ENCODE data around the gene UBE2O.

The UBE2O gene

DNA sequence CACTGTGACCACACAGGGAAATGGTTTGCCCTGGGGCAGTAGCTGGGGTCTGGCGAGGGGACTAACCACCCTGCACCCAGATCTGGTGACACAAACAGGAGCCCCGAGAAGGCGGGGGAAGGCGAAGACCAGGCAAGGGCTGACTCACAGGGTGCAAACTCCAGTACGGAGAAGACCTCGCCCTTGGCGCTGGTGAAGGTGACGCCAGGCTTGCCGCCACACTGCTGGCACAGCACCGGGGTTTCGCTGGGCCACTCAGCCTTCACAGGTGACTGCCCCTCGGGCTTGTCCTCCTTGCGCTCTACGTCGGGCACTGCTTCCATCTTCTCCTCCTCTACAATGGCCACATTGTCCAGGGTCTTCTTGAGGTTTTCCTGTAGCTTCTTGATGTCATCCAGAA lies 57.0 kb downstream of the UBE2O start:
- Histone ChIP-seq H3K9me3 (ENCODE audit: control insufficient read depth, low read length) (no peaks in the 10 kb centered on the region), H3K36me3 (ENCODE audit: control insufficient read depth, insufficient read depth, low read length) (no peaks in the 10 kb centered on the region), H3K27ac (no peak overlapping the region), H3K27me3 (ENCODE audit: control insufficient read depth, insufficient read depth, low read length) (no peaks in the 10 kb centered on the region), H3K4me3 (ENCODE audit: low read depth, low read length) (no peak overlapping the region), H2AFZ (no peak overlapping the region), H3K4me2 (ENCODE audit: low read length) (no peak overlapping the region), H3K79me2 (no peaks in the 10 kb centered on the region), H3K4me1 (peaks cover 24% of the 10 kb centered on the region), H3K9ac (no peak overlapping the region)
- no peak for TF ChIP-seq CTCF (IDR thresholded peaks at IDR 0.05)

- Histone ChIP-seq H3K4me2 (ENCODE audit: low read length) (no peak overlapping the region), H3K4me1 (peaks cover 14% of the 10 kb centered on the region), H3K79me2 (no peaks in the 10 kb centered on the region), H2AFZ (no peak overlapping the region), H3K9me3 (ENCODE audit: control insufficient read depth, low read length) (no peaks in the 10 kb centered on the region), H3K27ac (no peak overlapping the region), H3K36me3 (ENCODE audit: control insufficient read depth, insufficient read depth, low read length) (no peaks in the 10 kb centered on the region), H3K4me3 (ENCODE audit: low read depth, low read length) (no peak overlapping the region), H3K27me3 (ENCODE audit: control insufficient read depth, insufficient read depth, low read length) (no peaks in the 10 kb centered on the region), H3K9ac (no peak overlapping the region)
- no peak for TF ChIP-seq CTCF (IDR thresholded peaks at IDR 0.05)
Observed at GRCh38 chr17:76394166-76394565, 58.8 kb downstream of the UBE2O start.

DNA sequence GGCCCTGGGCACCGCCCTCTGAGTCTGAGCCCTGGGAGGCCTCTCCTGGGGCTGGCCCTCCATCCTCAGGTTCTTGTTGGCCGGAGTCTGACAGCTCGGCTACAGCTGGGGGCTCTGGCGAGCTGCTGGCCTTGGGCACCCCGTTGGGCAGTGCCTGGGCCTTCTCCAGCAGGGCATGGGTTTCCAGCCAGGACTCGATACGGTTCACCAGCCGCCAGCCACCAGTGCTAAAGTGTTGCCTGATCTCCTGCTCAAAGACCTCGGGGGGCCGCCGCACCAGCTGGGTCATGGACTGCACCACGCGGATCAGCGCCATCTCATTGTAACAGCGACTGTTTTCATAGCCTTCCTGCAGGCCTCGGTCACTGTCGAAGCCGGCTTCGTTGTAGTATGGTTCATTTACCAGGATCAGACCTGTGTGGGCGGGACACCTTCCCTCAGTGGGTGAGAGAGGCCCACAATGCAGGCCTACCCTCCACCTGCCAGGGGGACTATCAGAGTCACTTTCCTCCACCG lies 61.7 kb downstream of the UBE2O start:
- no peak overlapping the region for H2AFZ ChIP-seq

DNA sequence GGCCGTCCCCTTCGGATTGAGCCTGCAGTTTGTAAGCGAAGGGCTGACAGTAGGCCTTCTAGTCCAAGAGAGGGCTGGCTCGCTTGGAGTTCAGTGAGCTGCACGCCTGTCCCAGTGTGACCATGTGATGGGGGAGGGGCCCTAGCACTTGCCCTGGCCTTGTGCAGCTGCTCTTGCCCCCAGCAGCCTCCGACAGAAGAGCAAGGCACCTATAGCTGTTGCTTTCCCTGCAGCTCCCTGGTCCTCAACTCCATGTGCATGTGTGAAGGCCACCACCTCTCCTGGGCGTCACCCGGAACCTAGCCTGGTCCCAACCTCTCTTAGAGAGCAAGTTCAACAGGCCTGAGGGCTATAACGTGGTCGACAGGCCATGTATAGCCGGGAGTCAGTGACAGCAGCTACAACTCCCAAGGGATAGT lies 62.9 kb downstream of the UBE2O start:
- H3K4me1 ChIP-seq = peaks cover 5% of the 10 kb centered on the region
- H2AFZ ChIP-seq = no peak overlapping the region
- no peaks in the 10 kb centered on the region for H3K27me3 ChIP-seq (ENCODE audit: control insufficient read depth, insufficient read depth, low read length)
- no peak overlapping the region for H3K27ac ChIP-seq
- no peaks in the 10 kb centered on the region for H3K36me3 ChIP-seq (ENCODE audit: control insufficient read depth, insufficient read depth, low read length)
- no peak for TF ChIP-seq CTCF (IDR thresholded peaks at IDR 0.05)
- no peaks in the 10 kb centered on the region for H3K9me3 ChIP-seq (ENCODE audit: control insufficient read depth, low read length)
- H3K4me3 ChIP-seq (ENCODE audit: low read depth, low read length) = no peak overlapping the region
- no peak overlapping the region for H3K9ac ChIP-seq
- no peaks in the 10 kb centered on the region for H3K79me2 ChIP-seq
- no peak overlapping the region for H3K4me2 ChIP-seq (ENCODE audit: low read length)

More for the DNA sequence above, 61.7 kb downstream of the UBE2O start:
- no peak overlapping the region for H3K27ac ChIP-seq
- H3K9me3 ChIP-seq (ENCODE audit: control insufficient read depth, low read length) = no peaks in the 10 kb centered on the region
- H3K36me3 ChIP-seq (ENCODE audit: control insufficient read depth, insufficient read depth, low read length) = no peaks in the 10 kb centered on the region
- no peak overlapping the region for H3K4me2 ChIP-seq (ENCODE audit: low read length)
- H3K9ac ChIP-seq = no peak overlapping the region
- no peaks in the 10 kb centered on the region for H3K4me1 ChIP-seq
- H3K27me3 ChIP-seq (ENCODE audit: control insufficient read depth, insufficient read depth, low read length) = no peaks in the 10 kb centered on the region
- TF ChIP-seq CTCF (IDR thresholded peaks at IDR 0.05) = no peak
- no peak overlapping the region for H3K4me3 ChIP-seq (ENCODE audit: low read depth, low read length)
- H3K79me2 ChIP-seq = no peaks in the 10 kb centered on the region
